22Rv1 (cell line): ENCODE results near the gene TAF9B.
A peak's percentile ranks its signal among the peaks of the same experiment; 100 is the strongest.
"Not testable (repeated sequence)": the region's sequence is repeated elsewhere in the genome, so short reads cannot be mapped to it uniquely, and the experiment has no call there.

Experiments
- H3K27ac ChIP-seq: fragments of 450-650 bp; 2 replicates; pipeline ENCODE4 v1.5.1; 2017
- CTCF ChIP-seq: fragments of 450-650 bp; IDR thresholded peaks from 2 replicates; pipeline ENCODE4 v1.5.1; 2017; ENCODE audit warnings: mild to moderate bottlenecking
- ZFX ChIP-seq: fragments of 450-650 bp; IDR thresholded peaks from 2 replicates; pipeline ENCODE4 v1.6.1; 2017; ENCODE audit warnings: antibody characterized with exemption, borderline replicate concordance

The TAF9B gene

GRCh38 chrX:78139160-78140123 lies at the start of gene TAF9B:
TAF9B (minus strand) TSS chrX:78139650; CDS start chrX:78139611, 39 bp downstream.
- TF ChIP-seq ZFX (no peak), CTCF (no peak)
- peak within 1 kb of the TSS; percentile 50 for H3K27ac ChIP-seq

- TF ChIP-seq ZFX (no peak), CTCF (no peak)
- H3K27ac ChIP-seq, result no peak overlapping the region
These were observed 43.4 kb upstream of the TAF9B start for GRCh38 chrX:78182881-78183280.

GRCh38 chrX:78181307-78181706 lies 41.9 kb upstream of the TAF9B start:
- TF ChIP-seq ZFX, result no peak
- no peak for TF ChIP-seq CTCF

GRCh38 chrX:78168065-78168464 lies 28.6 kb upstream of the TAF9B start:
- no peak overlapping the region for H3K27ac ChIP-seq

More at GRCh38 chrX:78181307-78181706, 41.9 kb upstream of the TAF9B start:
- no peak overlapping the region for H3K27ac ChIP-seq

GRCh38 chrX:78165425-78165824 lies 26.0 kb upstream of the TAF9B start:
- TF ChIP-seq ZFX (no peak), CTCF (no peak)
- no peak overlapping the region for H3K27ac ChIP-seq

More at GRCh38 chrX:78168065-78168464, 28.6 kb upstream of the TAF9B start:
- TF ChIP-seq CTCF, result no peak
- no peak for TF ChIP-seq ZFX

GRCh38 chrX:78163175-78163574 lies 23.7 kb upstream of the TAF9B start:
- H3K27ac ChIP-seq, result not testable (repeated sequence)

GRCh38 chrX:78160711-78161110 lies 21.3 kb upstream of the TAF9B start:
- not testable (repeated sequence) for H3K27ac ChIP-seq

- not testable (repeated sequence) for H3K27ac ChIP-seq
These were observed 18.4 kb upstream of the TAF9B start for GRCh38 chrX:78157846-78158245.

GRCh38 chrX:78157373-78157772 lies 17.9 kb upstream of the TAF9B start:
- H3K27ac ChIP-seq, result not testable (repeated sequence)

GRCh38 chrX:78147002-78147540 lies 7.6 kb upstream of the TAF9B start:
- H3K27ac ChIP-seq, result not testable (repeated sequence)
